Measurements from ENCODE around the gene WNT5A. TPM values are rescaled to one million over a fixed set of nuclear protein-coding genes. Genes with fewer than 3 reads are reported as not detected.

WNT5A gene
- total RNA-seq, 4 donors from 2014 or later: 6.2 to 96.5 (median 23.1) TPM

- no peak overlapping the region for H3K27ac ChIP-seq
- TF ChIP-seq POLR2A (IDR thresholded peaks at IDR 0.05) (no peak), CTCF (IDR thresholded peaks at IDR 0.05) (no peak)
- no peak for DNase-seq
- no peaks in the 10 kb centered on the region for H3K36me3 ChIP-seq
- H3K27me3 ChIP-seq: no peaks in the 10 kb centered on the region
- no peaks in the 10 kb centered on the region for H3K4me1 ChIP-seq
- intact Hi-C loops (cut with DNase I; ENCODE audit: low total_unique reads): no loop called here
- H3K9me3 ChIP-seq: no peaks in the 10 kb centered on the region
- H3K4me3 ChIP-seq: no peak overlapping the region
These were observed 37.6 kb downstream of the WNT5A start for GRCh38 chr3:55449527-55449926.

DNA sequence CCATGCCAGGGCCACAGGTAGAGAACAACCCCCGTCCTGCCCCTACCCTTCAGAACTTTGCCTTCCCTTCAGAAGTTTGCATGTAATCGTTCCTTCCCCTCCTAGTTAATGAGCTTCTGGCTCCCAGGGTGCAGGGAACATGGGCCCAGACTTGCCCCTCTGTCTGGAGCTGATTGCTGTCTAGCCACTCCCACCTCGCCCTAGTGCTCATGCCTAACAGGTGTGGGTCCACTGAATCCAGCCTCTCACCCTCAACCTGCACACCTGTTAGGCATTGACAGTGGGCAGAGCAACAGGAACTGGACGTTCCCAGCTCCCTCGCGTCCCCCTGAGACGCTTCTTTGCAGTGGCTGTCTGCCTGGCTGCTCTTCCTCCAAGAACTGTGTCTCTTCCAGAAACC is 40.3 kb downstream of the WNT5A start:
- DNase-seq: no peak
- no peak overlapping the region for H3K4me3 ChIP-seq
- H3K4me1 ChIP-seq: no peaks in the 10 kb centered on the region
- H3K36me3 ChIP-seq: no peaks in the 10 kb centered on the region
- no peak overlapping the region for H3K27ac ChIP-seq
- H3K27me3 ChIP-seq: no peaks in the 10 kb centered on the region
- H3K9me3 ChIP-seq: no peaks in the 10 kb centered on the region
- intact Hi-C loops (cut with DNase I; ENCODE audit: low total_unique reads): no loop called here
- no peak for TF ChIP-seq POLR2A (IDR thresholded peaks at IDR 0.05)
- no peak for TF ChIP-seq CTCF (IDR thresholded peaks at IDR 0.05)

DNA sequence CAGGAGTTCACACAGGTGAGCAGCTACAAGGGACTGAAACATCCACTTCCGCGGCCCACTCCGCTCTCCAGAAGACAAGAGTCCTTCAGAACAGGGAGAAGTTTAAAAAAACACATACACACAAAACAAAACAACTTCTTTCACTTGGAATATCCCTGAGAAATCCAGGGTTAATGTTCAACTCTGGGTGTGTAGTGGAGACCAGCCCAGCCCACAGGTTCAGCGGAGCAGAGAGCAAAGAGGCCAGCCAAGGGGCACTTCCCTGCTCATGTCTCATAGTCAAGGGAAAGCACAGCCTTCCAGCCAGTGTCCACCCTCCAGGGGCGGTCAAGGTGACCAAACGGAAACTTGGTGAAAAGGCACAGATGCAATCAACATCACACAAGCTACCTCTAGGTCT is 41.6 kb downstream of the WNT5A start:
- Histone ChIP-seq H3K4me1 (no peaks in the 10 kb centered on the region), H3K9me3 (no peaks in the 10 kb centered on the region), H3K27ac (no peak overlapping the region), H3K36me3 (no peaks in the 10 kb centered on the region), H3K4me3 (no peak overlapping the region), H3K27me3 (no peaks in the 10 kb centered on the region)
- DNase-seq: no peak
- intact Hi-C loops (cut with DNase I; ENCODE audit: low total_unique reads): no loop called here
- no peak for TF ChIP-seq CTCF (IDR thresholded peaks at IDR 0.05)
- TF ChIP-seq POLR2A (IDR thresholded peaks at IDR 0.05): no peak

- no peak for DNase-seq
- TF ChIP-seq CTCF (IDR thresholded peaks at IDR 0.05) (no peak), POLR2A (IDR thresholded peaks at IDR 0.05) (no peak)
- intact Hi-C loops (cut with DNase I; ENCODE audit: low total_unique reads): no loop called here
These were observed 43.8 kb downstream of the WNT5A start for GRCh38 chr3:55443346-55443745.

DNA sequence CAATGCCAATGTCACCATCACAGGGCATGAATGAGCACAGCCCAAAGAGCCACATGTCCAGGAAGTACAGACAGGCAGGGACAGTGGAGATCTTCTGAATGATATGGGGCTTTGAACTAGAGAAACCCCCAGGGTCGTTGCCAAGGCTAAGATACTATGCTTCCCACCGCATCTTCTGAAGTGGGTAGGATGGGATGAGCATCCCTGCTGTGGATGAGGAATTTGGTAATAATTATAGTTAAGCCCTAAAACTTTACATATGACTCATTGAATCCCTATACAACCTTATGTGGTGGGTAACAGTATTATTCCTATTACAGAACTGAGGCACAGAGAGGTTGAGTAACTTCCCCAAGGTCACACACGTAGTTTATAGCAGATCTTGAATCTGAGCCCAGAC is 44.2 kb downstream of the WNT5A start:
- H3K27ac ChIP-seq: no peak overlapping the region
- no peak for DNase-seq
- no peaks in the 10 kb centered on the region for H3K4me1 ChIP-seq
- H3K4me3 ChIP-seq: no peak overlapping the region
- TF ChIP-seq CTCF (IDR thresholded peaks at IDR 0.05) (no peak), POLR2A (IDR thresholded peaks at IDR 0.05) (no peak)
- intact Hi-C loops (cut with DNase I; ENCODE audit: low total_unique reads): no loop called here
- no peaks in the 10 kb centered on the region for H3K27me3 ChIP-seq
- H3K9me3 ChIP-seq: no peaks in the 10 kb centered on the region
- H3K36me3 ChIP-seq: no peaks in the 10 kb centered on the region

More at GRCh38 chr3:55443346-55443745, 43.8 kb downstream of the WNT5A start:
- no peak overlapping the region for H3K4me3 ChIP-seq
- H3K4me1 ChIP-seq: no peaks in the 10 kb centered on the region
- no peaks in the 10 kb centered on the region for H3K36me3 ChIP-seq
- no peaks in the 10 kb centered on the region for H3K27me3 ChIP-seq
- no peaks in the 10 kb centered on the region for H3K9me3 ChIP-seq
- no peak overlapping the region for H3K27ac ChIP-seq

All from uterus (tissue), 4 donors.